GM19467 (cell line): ENCODE measurements around the gene DACT1.
"Not testable (repeated sequence)": the region's sequence is repeated elsewhere in the genome, so short reads cannot be mapped to it uniquely, and the experiment has no call there.

Experiments
- ATAC-seq: cut with Tn5 transposase; IDR thresholded peaks from one replicate; pipeline ENCODE4 v1.9.1; 2021; ENCODE audit warnings: mild to moderate bottlenecking, moderate library complexity; ENCODE audit not compliant: unreplicated experiment

DACT1 gene, protein sequence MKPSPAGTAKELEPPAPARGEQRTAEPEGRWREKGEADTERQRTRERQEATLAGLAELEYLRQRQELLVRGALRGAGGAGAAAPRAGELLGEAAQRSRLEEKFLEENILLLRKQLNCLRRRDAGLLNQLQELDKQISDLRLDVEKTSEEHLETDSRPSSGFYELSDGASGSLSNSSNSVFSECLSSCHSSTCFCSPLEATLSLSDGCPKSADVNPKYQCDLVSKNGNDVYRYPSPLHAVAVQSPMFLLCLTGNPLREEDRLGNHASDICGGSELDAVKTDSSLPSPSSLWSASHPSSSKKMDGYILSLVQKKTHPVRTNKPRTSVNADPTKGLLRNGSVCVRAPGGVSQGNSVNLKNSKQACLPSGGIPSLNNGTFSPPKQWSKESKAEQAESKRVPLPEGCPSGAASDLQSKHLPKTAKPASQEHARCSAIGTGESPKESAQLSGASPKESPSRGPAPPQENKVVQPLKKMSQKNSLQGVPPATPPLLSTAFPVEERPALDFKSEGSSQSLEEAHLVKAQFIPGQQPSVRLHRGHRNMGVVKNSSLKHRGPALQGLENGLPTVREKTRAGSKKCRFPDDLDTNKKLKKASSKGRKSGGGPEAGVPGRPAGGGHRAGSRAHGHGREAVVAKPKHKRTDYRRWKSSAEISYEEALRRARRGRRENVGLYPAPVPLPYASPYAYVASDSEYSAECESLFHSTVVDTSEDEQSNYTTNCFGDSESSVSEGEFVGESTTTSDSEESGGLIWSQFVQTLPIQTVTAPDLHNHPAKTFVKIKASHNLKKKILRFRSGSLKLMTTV

DNA sequence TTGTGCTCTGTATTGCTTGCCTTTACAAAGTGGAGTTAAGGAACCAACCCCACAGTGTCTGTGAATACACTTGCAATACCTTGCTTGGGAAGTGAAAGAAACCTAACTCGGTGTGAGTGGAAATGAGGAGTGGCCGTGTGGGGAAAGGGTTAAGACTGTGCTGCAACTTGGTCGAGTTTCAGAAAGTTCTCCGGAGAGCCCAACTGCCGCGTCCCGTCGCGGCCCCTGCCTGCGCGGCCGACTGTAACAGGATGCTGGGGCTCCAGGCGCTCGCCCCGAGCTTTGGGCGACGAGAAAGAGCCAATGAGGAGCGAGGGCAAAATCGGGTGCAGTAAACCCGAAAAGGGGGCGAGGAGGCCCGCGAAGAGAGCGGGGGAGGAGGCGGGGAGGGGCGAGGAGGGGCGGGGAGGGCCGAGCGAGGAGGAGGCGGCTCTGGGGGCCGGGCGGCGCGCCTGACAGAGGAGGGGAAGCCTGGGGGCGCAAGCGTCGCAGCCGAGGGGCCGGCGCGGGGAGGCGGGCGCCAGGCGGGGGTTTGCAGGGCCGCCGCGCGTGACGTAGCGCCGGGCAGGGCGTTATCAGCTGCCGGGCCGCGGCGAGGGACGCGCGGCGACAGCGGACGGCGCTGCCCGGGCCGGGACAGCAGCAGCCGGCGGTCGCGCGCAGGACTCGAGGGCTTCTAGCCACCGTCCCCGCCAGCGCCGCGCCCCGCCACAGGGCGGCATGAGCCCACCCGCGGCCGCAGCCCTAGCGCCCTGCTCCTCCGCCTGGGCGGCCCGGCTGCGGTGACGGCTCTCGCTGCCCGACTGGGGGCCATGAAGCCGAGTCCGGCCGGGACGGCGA is at the start of gene DACT1:
Gene DACT1 (plus strand): TSS at position 572 of the 840 bp plus-strand sequence. CDS start 241 bp downstream, at position 813.
- peak; percentile 49 for ATAC-seq

DNA sequence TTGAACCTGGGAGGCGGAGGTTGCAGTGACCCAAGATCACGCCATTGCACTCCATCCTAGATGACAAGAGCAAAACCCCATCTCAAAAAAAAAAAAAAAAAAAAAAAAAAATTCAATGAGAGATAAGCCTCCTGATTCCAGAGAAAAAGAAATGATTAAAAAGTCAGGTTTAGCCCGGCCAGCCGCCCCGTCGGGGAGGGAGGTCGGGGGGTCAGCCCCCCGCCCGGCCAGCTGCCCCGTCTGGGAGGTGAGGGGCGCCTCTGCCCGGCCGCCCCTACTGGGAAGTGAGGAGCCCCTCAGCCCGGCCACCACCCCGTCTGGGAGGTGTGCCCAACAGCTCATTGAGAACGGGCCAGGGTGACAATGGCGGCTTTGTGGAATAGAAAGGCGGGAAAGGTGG is 49.4 kb upstream of the DACT1 start:
- not testable (repeated sequence) for ATAC-seq

DNA sequence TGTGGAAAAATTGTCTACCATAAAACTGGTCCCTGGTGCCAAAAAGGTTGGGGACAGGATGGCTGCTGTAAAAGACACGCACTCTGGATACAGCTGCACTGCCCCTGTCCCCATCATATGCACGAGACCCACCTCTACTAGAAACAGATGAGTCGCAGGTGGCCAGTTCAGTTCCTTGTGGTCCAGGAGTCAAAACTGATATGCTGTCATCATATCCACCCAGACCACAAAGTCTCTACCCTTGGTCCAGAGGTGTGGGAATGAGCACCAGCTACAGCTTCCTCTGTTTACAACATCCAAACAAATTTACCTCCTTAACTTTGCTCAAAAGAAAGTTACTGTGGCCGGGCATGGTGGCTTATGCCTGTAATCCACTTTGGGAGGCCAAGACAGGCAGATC is 43.8 kb upstream of the DACT1 start:
- no peak for ATAC-seq

DNA sequence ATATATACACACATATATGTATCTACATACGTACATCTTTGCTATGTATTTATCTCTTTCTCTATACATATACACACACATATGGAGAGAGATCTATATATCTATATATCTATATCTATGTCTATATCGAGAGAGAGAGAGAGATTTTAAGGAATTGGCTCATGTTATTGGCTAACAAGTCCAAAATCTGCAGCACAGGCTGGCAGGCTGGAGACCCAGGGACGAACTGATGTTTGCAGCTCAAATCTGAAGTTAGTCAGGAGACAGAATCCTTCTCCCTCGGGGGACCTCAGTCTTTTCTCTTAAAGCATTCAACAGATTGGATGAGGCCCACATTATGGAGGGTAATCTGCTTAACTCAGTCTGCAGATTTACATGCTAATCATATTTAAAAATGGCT is 40.7 kb upstream of the DACT1 start:
- ATAC-seq: no peak

DNA sequence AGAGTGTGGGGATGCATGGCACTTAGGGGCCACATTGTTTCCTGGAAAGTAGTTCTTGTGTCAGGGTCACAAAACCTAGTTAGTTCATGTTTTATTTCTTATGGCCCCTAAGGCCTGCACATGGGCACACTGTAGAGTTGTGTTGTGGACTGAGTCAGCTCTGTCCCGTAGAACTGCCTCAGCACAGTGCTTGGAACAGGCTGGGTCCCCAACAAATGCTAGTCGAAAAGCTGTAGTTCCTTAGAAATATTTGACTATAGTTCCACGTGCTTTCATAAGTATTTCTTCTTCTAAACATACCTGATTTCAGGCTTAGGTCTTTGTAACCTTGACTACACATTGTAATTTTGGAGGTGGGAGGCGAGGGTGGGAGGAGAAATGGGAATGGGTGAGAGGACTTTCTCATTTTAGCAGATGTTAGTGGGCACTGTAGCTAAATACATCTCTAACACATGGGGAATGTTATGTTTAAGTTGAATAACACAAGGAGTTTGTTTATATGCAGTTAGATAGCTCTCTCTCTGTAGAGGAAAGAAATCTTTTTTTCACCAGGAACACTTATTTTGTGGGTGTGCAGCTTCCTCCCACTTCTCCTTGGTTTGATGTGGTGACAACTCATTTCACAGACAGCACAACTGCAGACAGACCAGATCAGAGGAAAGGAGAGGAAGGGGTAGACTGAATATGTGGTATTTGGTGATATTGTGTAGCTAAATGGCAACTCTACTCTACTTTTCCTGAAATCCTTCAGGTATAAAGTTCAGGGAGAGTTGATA is 39.5 kb upstream of the DACT1 start:
- no peak for ATAC-seq

DNA sequence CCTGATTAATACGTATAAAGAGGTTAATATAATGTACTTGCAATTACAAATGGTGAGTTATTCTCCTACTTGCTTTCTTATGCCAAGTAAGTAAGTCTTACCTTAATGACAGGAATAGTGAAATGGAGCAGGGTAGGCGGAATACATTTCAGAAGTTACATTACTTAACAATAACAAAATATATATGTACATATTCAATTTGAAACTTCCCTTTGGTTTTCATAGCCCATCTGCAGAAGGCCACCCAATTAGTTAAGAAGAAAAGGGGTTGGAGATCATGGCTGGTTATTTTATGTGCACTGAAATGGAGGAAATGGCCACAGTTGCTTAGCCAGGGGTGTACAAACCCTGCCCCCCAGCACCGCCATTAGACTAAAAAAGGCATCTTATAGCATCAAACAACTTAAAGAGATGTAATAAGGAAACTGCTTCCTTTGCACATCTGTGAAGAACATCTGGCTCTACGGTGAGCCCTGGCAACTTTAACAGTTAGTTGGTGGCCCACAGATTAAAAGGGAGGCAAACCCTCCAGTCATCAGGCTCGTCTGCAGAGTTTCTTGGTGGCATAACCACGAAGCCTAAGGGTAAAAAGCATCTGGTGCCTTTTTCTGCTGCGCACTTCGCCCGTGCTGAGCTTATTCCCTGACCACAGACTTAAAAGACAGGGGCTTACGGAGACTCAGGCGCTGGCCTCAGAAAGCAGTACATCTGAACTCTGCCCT is 38.8 kb upstream of the DACT1 start:
- ATAC-seq: no peak

DNA sequence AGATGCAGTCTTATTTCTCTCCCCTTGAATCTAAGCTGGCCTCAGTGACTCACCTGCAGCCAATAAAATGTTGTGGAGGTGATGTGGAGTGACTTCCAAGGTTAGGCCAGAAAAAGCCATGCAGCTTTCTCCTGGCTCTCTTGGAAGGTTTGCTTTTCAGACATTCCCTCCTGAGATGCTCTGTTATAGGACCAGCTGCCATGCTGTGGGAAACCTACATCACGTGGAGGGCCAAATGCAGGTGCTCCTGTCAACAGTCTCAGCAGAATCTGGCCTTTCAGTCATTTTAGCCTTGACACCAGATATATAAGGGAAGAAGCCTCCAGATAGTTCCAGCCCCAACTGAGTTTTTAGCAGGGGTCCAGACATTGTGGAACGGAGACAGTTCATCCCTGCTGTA is 38.1 kb upstream of the DACT1 start:
- ATAC-seq: no peak

DNA sequence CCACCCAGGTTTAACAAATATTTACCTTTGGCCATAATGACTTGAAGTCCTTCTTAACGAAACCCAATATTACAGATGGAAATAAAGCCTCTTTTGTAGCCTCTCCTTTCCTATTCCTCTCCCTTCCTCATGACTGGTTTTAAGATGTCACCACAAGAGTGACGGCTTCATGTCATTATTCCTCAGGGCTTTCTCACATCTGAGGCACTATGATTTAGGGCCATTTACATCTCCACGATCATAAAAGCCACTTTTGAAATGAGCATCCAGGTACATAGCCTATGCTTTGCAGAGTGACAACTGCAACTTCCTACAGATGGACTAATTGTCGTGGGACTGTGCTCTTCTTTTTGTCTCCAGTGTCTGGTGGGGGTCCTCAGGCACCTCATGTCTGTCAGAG is 32.3 kb upstream of the DACT1 start:
- ATAC-seq: no peak

DNA sequence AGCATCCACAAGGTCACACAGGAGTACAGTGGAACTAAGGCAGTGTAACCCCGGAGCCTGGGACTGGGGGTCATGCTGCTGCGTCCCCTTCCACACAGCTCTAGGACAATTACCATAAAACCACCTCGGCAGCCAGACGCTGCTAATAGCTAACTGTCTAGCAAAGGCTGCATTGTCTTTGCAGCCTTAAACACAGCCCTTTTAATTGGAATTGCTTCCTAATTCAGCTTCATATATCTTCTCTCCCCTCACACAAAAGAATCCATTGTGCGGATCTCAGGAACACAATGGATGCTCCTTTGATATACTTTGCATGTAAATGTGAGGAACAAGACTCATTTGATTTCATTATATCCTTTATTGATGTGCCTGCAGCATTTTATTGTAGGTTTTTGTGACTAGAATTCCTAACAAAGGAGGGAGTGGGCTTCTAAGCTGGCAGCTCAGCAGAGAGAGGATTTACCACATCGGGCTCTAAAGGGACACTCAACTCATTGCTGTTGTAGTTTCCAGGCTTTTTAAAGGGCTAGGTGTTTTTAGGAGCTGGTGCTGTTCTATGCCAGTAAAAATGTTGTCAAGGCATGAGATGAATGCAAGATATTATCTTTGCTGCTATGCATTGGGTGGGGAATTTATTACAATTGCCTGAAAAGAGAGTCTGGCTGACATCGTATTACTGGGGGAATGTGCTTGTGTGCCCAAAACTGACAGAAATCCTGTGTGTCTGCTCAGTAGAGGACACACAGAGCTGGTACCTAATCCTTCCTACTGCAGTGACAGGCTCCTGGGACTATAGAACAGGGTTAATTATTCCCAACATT is 30.4 kb upstream of the DACT1 start:
- no peak for ATAC-seq

DNA sequence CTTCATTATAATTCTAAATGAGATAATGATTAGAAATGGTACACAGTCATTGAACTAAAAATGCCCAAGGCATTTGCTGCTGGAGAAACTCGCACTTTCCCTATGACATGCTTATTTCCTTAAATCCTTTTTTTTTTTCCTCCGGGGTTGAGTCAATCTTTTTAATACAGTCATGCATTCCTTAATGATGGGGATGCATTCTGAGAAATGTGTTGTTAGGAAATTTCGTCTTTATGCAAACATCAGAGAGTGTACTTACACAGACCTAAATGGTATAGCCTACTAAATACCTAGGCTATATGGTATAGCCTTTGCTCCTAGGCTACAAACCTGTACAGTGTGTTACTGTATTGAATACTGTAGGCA is 29.8 kb upstream of the DACT1 start:
- ATAC-seq: no peak

DNA sequence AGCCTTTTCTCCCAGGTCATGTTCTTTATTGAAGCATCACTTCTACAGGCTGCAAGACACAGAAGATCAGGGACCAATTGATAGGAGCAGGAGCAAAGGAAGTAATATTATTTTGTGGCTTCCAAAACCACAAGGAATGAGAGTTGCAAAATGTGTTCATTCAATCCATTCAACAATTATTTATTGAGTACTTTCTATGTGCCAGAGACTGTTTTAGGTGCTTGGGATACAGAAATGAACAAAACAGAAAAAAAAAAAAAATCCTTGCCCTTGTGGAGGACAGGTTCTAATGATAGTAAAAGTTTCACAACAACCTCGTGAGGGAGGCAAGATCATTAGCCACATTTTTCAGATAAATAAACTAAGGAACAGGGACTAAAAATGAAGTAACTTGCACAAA is 20.1 kb upstream of the DACT1 start:
- ATAC-seq: no peak

DNA sequence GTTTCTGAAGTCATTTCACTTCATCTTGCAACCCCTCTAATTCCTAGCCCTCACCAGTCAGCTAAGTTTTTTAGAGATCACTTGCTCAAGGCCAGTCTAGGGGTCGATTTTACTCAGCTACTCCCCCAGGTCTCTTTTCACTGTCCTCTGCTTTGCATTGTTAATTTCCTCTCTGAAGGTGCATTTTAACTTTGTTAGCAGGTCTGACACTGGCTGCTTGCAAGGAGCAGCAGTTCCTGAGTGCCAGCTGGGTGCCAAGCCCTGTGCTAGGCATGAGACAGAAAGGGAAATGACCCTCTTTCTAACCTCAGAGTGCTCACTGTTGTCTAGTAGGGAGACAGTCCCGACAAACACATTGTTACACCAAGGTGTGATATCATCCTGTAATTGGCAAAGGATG is 17.8 kb upstream of the DACT1 start:
- ATAC-seq: no peak

DNA sequence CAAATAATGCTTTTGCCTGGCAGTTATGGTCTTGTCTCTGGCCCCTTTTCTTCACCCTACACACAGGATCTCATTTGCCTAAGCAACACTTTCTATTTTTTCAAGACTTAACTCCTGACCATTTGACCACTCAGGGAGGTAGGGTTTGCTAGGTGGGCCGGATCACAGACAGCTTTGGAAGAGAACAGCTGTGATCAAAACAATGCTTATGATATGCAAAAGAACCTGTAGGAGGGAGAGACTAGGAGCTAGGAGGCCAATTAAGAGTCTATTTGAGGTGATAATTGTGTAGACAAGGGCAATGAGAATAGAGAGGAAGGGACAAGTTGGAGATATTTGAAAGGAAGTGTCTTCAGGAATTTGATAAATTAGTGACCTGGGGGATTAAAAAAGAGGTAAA is 12.3 kb upstream of the DACT1 start:
- ATAC-seq: no peak

DNA sequence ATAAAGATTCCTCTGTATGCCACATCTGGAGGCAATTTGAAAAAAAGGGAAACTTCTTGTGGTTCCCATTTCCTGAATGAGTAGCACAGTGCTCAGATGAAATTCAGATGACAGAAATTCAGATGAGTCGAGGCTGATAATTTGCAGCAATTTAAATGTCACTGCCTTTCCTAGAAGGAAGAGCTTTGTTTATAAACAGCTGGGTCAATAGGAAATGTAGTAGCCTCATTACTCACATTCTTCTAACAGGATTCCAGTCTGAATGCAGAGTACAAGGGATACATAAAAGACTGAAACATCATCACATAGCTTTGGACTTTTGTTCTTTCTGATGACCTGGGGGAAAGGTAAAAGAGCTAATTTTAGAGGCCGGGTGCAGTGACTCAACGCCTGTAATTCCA is 11.3 kb upstream of the DACT1 start:
- ATAC-seq: no peak

DNA sequence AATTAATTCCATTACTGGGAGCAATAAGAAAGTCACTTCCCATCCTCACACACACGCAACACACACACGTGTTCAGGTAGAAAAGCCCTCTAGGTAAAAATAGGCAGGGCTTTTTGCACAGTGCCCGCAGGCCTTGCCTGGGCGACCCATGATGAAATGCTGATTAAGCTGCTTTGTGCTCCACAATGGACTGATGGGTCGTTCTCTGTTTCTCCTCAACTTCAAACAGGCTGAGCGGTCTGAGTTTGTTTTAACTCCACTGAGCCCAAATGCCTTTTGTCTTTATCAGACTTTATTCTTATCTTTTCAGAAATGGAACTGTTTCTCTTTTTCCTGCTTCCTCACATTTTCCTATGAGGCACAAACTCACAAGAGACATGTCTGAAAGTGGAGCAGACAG is 9.4 kb upstream of the DACT1 start:
- ATAC-seq: no peak

DNA sequence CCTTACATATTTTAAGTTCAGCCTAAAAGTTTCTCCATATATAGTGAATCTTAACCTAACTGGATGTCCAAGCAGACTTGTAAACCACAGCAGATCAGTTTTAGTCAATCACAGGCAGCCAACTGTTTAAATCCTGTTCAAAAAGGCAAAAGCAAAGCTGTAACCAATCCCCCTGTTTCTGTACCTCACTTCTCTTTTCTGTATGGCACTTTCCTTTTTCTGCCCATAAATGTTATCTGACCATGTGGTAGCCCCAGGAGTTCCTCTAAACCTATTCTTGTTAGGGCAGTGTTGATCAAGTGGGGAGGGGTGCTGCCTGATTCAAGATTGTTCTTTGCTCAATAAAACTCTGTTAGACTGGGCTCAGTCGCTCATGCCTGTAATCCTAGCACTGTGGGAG is 8.5 kb upstream of the DACT1 start:
- no peak for ATAC-seq

DNA sequence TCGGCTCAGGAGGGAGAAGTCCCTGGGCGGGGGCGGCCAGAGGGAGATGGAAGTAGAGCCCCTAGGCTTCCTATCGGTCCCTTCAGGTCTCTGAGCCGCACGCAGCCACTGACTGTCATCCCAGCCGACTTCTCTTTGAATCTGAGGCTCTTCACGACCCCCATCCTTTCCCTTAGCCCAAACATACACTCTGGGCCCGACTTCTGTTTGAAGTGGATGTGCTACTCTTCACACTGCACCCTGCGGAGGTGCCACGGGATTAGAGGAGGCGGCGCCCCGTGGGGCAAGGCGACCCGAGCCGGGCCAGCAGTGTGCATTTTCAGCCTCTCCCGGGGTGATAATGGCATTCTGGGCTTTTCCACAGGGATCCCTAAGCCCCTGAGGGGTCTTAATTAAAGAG is 6.0 kb upstream of the DACT1 start:
- no peak for ATAC-seq

DNA sequence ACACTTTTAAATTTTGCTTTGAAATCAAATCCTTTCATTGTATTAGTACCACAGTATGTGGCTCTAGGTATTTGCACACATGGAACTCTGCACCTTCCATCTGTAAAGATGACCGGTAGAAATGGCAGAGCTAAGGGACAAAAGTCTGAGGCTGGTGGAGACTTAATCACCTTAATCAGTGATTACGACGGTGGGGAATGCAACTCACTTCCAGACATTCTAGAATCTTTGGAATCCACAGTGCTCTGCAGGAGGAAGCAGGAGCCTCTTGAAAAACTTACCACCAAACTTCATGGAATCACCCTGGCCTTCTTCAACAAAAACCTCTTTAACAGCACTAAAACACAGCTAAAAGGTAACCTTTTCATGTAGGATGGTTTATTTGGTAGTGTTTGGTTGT is 3.9 kb upstream of the DACT1 start:
- no peak for ATAC-seq

DNA sequence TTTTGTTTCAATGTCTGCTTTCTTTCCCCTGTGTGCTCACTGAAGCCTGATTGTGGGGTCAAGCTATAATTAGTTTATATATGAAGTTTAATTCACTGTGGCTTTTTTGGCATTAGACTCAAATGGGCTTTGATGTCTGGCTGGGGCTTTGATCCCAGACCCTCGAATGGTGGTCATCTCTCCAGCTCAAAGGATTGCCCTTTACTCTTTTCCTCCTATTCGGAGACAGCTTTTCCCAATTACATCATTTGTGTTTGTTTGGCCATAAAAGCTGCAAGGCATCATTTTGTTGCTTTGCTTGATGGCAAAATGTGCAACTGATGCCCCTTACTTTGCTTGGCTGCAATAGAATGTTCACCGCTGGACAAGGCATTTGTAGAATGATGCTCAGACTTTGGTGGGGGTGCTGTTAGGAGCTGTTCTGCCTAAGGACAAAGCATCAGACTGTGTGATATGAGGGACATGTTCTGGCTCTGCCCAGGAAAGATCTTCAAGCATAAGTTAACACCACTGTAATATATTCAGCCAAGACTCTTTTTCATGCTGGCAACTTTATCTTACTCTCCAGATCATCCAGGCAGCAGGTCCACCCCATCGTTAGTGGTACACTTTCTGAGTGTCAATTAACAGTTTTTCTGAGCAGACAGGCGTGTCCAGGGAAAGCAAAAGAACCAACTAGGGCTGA is 3.2 kb upstream of the DACT1 start:
- ATAC-seq: no peak
